Measurements from ENCODE around the gene RAB35. TPM values are rescaled to one million over a fixed set of nuclear protein-coding genes. Genes with fewer than 3 reads are reported as not detected.

Gene RAB35
- total and polyA plus RNA-seq, 7 donors = 18.9 to 38.7 (median 32.9) TPM

DNA sequence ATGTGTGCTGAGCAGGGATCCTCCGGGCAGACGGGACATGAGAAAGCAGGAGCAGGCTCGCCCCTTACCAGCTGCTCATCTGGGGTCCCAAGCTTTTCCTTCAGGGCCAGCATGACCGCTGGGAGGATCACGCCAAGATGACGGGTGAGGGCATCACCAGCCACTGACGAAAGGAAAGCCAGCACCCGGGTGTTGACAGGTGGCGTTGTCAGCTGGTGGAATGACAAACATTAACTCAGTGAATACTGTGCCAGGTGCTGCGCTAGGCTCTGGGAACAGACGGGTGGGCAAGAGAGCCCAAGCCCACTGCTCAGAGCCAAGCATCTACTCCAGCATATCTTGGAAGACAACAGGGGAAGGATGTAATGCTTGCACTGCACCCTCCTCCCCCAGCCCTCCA is 21.3 kb upstream of the RAB35 start:
- H3K4me1 ChIP-seq = no peaks in the 10 kb centered on the region
- TF ChIP-seq, protein P1, sequence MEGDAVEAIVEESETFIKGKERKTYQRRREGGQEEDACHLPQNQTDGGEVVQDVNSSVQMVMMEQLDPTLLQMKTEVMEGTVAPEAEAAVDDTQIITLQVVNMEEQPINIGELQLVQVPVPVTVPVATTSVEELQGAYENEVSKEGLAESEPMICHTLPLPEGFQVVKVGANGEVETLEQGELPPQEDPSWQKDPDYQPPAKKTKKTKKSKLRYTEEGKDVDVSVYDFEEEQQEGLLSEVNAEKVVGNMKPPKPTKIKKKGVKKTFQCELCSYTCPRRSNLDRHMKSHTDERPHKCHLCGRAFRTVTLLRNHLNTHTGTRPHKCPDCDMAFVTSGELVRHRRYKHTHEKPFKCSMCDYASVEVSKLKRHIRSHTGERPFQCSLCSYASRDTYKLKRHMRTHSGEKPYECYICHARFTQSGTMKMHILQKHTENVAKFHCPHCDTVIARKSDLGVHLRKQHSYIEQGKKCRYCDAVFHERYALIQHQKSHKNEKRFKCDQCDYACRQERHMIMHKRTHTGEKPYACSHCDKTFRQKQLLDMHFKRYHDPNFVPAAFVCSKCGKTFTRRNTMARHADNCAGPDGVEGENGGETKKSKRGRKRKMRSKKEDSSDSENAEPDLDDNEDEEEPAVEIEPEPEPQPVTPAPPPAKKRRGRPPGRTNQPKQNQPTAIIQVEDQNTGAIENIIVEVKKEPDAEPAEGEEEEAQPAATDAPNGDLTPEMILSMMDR (IDR thresholded peaks at IDR 0.05) = no peak
- no peaks in the 10 kb centered on the region for H3K9me3 ChIP-seq
- H3K27me3 ChIP-seq (ENCODE audit: insufficient read depth in 3 of 3, low read length in 2 of 3) = no peaks in the 10 kb centered on the region
- H3K36me3 ChIP-seq (ENCODE audit: insufficient read depth in 1 of 2, low read depth in 1 of 2) = peaks cover 19 to 100% of the 10 kb centered on the region in 2 donors
- peak in 1 of 4 donors; percentile 60 for ATAC-seq
- WGBS, 3 donors = 61 to 77% (median 65%) methylated on average over 11 of the region's 11 CpGs
- no peak for DNase-seq
- intact Hi-C loops (cut with DNase I) = loop anchor here in 1 of 2 donors (5.0 kb wide), 1 partner anchor 39 kb away; no protein-coding TSS in a partner anchor
- H3K27ac ChIP-seq = no peak overlapping the region
- no peak overlapping the region for H3K4me3 ChIP-seq

DNA sequence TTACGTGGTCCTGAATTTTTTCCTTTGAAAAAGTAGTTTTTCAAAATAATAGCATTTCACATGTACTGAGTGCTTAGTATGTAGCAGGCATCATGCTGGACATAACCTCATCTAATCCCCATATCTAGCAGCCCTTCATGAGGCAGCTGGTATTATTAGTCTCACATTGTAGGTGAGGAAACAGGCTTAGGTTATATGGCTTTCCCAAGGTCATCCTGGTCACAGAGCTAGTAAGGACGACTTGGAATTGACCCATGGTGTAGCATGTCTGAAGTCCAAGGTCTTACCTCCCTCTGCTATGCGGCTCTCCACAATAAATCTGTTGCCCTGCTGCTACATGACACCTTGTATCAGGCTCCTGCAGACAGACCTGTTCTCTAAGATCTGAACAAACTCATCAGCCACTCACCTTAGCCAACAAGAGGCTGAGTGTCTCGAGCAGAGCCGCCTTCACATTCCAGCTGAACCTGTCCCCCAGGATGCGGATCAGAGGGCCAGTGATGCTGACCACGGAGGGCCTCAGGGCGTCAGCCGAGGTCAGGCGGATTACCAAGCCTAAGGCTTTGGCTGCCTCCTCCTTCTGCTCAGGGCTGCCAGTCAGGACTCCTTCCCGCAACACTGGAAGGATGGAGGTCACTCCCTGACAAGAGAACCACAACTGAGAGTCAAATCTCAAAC is 19.7 kb upstream of the RAB35 start:
- DNase-seq = no peak
- TF ChIP-seq, protein P1 (IDR thresholded peaks at IDR 0.05) = no peak
- Histone ChIP-seq H3K27me3 (ENCODE audit: insufficient read depth in 3 of 3, low read length in 2 of 3) (no peaks in the 10 kb centered on the region), H3K4me1 (no peaks in the 10 kb centered on the region), H3K36me3 (ENCODE audit: insufficient read depth in 1 of 2, low read depth in 1 of 2) (peaks cover 14 to 100% of the 10 kb centered on the region in 2 donors), H3K9me3 (no peaks in the 10 kb centered on the region), H3K4me3 (no peak overlapping the region), H3K27ac (no peak overlapping the region)
- 65 to 73% (median 69%) methylated on average over 11 of the region's 11 CpGs for whole genome bisulfite sequencing, 3 donors
- intact Hi-C loops (cut with DNase I) = loop anchor here in 1 of 2 donors (5.0 kb wide), 1 partner anchor 41 kb away; no protein-coding TSS in a partner anchor
- ATAC-seq = peak; percentile 46 to 70 (median 64)

DNA sequence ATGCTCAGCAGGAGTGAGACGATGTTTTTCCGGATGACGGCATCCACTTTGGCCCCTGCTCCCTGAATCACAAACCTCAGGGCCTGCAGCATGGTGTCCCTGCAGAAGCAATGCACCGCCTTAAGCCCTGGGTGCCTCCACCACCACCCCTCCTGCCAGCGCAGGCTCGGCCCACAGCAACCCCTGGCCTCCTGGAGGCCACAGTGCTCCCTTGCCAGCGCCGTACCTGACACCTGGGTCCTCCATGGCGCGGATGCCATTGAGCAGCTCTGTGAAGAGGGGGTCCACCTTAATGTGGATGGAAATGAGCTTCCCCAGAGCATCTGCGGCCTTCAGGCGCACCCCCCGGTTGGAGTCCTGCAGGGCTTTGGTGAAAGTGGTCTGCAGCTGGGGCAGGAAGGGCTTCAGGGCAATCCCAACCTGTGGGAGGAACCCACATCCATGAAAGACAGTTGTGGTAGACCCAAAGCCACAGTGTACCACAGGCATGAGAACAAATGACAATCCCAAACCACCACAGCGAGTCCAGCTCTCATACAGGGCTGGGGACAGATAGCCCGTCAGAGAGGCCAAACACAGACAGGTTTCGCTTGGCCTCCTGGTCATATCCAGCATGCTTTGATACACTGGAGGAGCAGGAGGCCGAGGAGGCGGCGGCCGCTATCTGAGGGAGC is 17.9 kb upstream of the RAB35 start:
- no peaks in the 10 kb centered on the region for H3K27me3 ChIP-seq (ENCODE audit: insufficient read depth in 3 of 3, low read length in 2 of 3)
- peaks cover 20 to 100% of the 10 kb centered on the region in 2 donors for H3K36me3 ChIP-seq (ENCODE audit: insufficient read depth in 1 of 2, low read depth in 1 of 2)
- no peak for DNase-seq
- no peak overlapping the region for H3K4me3 ChIP-seq
- no peaks in the 10 kb centered on the region for H3K4me1 ChIP-seq
- TF ChIP-seq, protein P1 (IDR thresholded peaks at IDR 0.05) = no peak
- H3K27ac ChIP-seq = no peak overlapping the region
- intact Hi-C loops (cut with DNase I) = no loop called here
- 95 to 98% (median 96%) methylated on average over 20 of the region's 20 CpGs for WGBS, 3 donors
- H3K9me3 ChIP-seq = no peaks in the 10 kb centered on the region
- ATAC-seq = no peak

DNA sequence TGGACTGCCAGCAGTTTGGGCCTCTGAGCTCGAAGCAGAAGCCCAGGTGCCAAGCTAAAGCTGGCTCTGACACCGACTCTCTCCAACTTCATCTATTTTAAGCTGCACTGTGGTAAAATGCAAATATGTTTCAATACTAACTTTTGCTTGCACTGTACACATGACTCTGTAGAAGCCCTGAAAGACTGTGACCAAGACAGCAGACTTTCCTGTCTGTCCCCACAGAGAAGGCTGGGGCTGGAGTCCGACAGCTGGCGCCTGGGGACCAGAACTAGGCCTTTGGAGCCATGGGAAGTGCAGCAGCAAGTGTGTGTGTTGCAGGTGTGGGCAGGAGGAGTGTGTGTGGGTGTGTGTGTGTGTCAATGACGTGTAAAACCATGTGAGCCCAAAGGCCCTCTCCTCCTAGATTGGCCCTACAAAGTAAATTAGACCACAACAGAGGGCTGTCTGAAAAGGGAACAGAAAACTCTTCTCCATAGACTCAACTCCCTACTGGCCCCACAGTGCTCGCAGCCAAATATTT is 16.4 kb upstream of the RAB35 start:
- H3K27ac ChIP-seq = no peak overlapping the region
- no peaks in the 10 kb centered on the region for H3K9me3 ChIP-seq
- intact Hi-C loops (cut with DNase I) = no loop called here
- peaks cover 28 to 100% of the 10 kb centered on the region in 2 donors for H3K36me3 ChIP-seq (ENCODE audit: insufficient read depth in 1 of 2, low read depth in 1 of 2)
- H3K4me1 ChIP-seq = no peaks in the 10 kb centered on the region
- no peak for ATAC-seq
- 64 to 74% (median 73%) methylated on average over 6 of the region's 6 CpGs for WGBS, 3 donors
- TF ChIP-seq, protein P1 (IDR thresholded peaks at IDR 0.05) = no peak
- H3K27me3 ChIP-seq (ENCODE audit: insufficient read depth in 3 of 3, low read length in 2 of 3) = no peaks in the 10 kb centered on the region
- H3K4me3 ChIP-seq = no peak overlapping the region
- no peak for DNase-seq
